ENCODE measurements around the gene MLLT1. TPM values are rescaled to one million over a fixed set of nuclear protein-coding genes. Genes with fewer than 3 reads are reported as not detected.

Gene MLLT1
- polyA plus RNA-seq, 1 experiment, result 12.3 TPM

- TF ChIP-seq CTCF (IDR thresholded peaks at IDR 0.05; ENCODE audit: low read depth, low read length), result no peak
- peak overlapping the region; percentile 47 for H3K27ac ChIP-seq (ENCODE audit: low read depth, low read length)
- no peak for DNase-seq (ENCODE audit: low read depth, low spot score)
- ChIA-PET POLR2A (interaction anchor here (0.7 kb wide), 1 partner anchor 128 kb away, joined by 3 read pairs; no protein-coding TSS in a partner anchor), CTCF (interaction anchor here (1.5 kb wide), 1 partner anchor 20 kb away, joined by 12 read pairs; no protein-coding TSS in a partner anchor)
- no peaks in the 10 kb centered on the region for H3K27me3 ChIP-seq (ENCODE audit: control insufficient read depth, insufficient read depth, low read length)
- H3K9me3 ChIP-seq (ENCODE audit: control insufficient read depth, insufficient read depth, low read length), result no peaks in the 10 kb centered on the region; the same call in 1 of the 2 replicates
- H3K4me3 ChIP-seq (ENCODE audit: low read depth, low read length), result no peak overlapping the region
Measured at GRCh38 chr19:6238643-6239281, 41.0 kb downstream of the MLLT1 start.

GRCh38 chr19:6238256-6238642 lies 41.5 kb downstream of the MLLT1 start:
- DNase-seq (ENCODE audit: low read depth, low spot score), result no peak
- CTCF ChIA-PET, result interaction anchor here (1.5 kb wide), 1 partner anchor 20 kb away, joined by 12 read pairs; no protein-coding TSS in a partner anchor
- POLR2A ChIA-PET, result interaction anchor here (0.7 to 0.8 kb wide), 2 partner anchors 8 to 128 kb away, joined by 3 read pairs; no protein-coding TSS in a partner anchor

GRCh38 chr19:6236310-6237291 lies 43.2 kb downstream of the MLLT1 start:
- Histone ChIP-seq H3K27ac (ENCODE audit: low read depth, low read length) (no peak overlapping the region), H3K9me3 (ENCODE audit: control insufficient read depth, insufficient read depth, low read length) (no peaks in the 10 kb centered on the region; the same call in 1 of the 2 replicates), H3K4me3 (ENCODE audit: low read depth, low read length) (no peak overlapping the region), H3K27me3 (ENCODE audit: control insufficient read depth, insufficient read depth, low read length) (no peaks in the 10 kb centered on the region)
- no peak for DNase-seq (ENCODE audit: low read depth, low spot score)
- TF ChIP-seq CTCF (IDR thresholded peaks at IDR 0.05; ENCODE audit: low read depth, low read length), result no peak
- ChIA-PET POLR2A (no interaction called here), CTCF (interaction anchor here (0.6 to 1.5 kb wide), 3 partner anchors 18 to 110 kb away, joined by 3 to 4 read pairs (median 3); no protein-coding TSS in a partner anchor)

More at GRCh38 chr19:6238256-6238642, 41.5 kb downstream of the MLLT1 start:
- no peaks in the 10 kb centered on the region for H3K27me3 ChIP-seq (ENCODE audit: control insufficient read depth, insufficient read depth, low read length)
- no peak for TF ChIP-seq CTCF (IDR thresholded peaks at IDR 0.05; ENCODE audit: low read depth, low read length)
- H3K27ac ChIP-seq (ENCODE audit: low read depth, low read length), result no peak overlapping the region
- no peaks in the 10 kb centered on the region; the same call in 1 of the 2 replicates for H3K9me3 ChIP-seq (ENCODE audit: control insufficient read depth, insufficient read depth, low read length)
- no peak overlapping the region for H3K4me3 ChIP-seq (ENCODE audit: low read depth, low read length)

- ChIA-PET POLR2A (no interaction called here), CTCF (no interaction called here)
- TF ChIP-seq CTCF (IDR thresholded peaks at IDR 0.05; ENCODE audit: low read depth, low read length), result no peak
- no peak overlapping the region for H3K4me3 ChIP-seq (ENCODE audit: low read depth, low read length)
- no peaks in the 10 kb centered on the region for H3K27me3 ChIP-seq (ENCODE audit: control insufficient read depth, insufficient read depth, low read length)
- no peak overlapping the region for H3K27ac ChIP-seq (ENCODE audit: low read depth, low read length)
- no peak for DNase-seq (ENCODE audit: low read depth, low spot score)
- H3K9me3 ChIP-seq (ENCODE audit: control insufficient read depth, insufficient read depth, low read length), result no peaks in the 10 kb centered on the region; the same call in 1 of the 2 replicates
Measured at GRCh38 chr19:6235031-6235951, 44.5 kb downstream of the MLLT1 start.

Measured in AG04450 (cell line).